ENCODE measurements around the gene CCDC8. TPM values are rescaled to one million over a fixed set of nuclear protein-coding genes. Genes with fewer than 3 reads are reported as not detected.

The CCDC8 gene
- total RNA-seq (under 1 TPM in 3 of 5 donors, not detected in 2; 0.12 to 0.19 (median 0.13) TPM), total RNA-seq (0 to 0.08 (median 0) reads per million in 29 experiments)
- 0.18 TPM for total RNA-seq (2013)

- Histone ChIP-seq H3K4me1 (ENCODE audit: control insufficient read depth in 1 of 2, extremely low read depth in 1 of 2, insufficient read depth in 2 of 2, low read length in 2 of 2) (peaks cover 0 to 22% of the 10 kb centered on the region in 2 experiments), H3K9me3 (no peaks in the 10 kb centered on the region), H3K4me3 (ENCODE audit: control insufficient read depth in 1 of 2, extremely low read depth in 1 of 2, low read length in 1 of 2) (no peak within 1 kb of the TSS), H3K27me3 (replicated peaks in 1 of 2; ENCODE audit: control insufficient read depth in 2 of 2, extremely low read depth in 1 of 2, insufficient read depth in 2 of 2, low read length in 1 of 2) (peaks cover 2 to 81% of the 10 kb centered on the region in 2 experiments), H3K27ac (ENCODE audit: low read length) (no peak within 1 kb of the TSS), H3K36me3 (ENCODE audit: control insufficient read depth in 2 of 2, extremely low read depth in 1 of 2, insufficient read depth in 1 of 2, low read length in 1 of 2) (no peaks in the 10 kb centered on the region)
- Mint-ChIP-seq H3K27me3 (peaks cover 43 to 77% of the 10 kb centered on the region in 2 donors), H3K4me1 (peaks cover 17 to 19% (median 19%) of the 10 kb centered on the region in 3 donors), H3K9me3 (no peaks in the 10 kb centered on the region), H3K36me3 (no peaks in the 10 kb centered on the region), H3K4me3 (no peak within 1 kb of the TSS), H3K27ac (peak within 1 kb of the TSS in 1 of 2 donors; percentile 27)
- CTCF ChIA-PET: no interaction called here
- POLR2A ChIA-PET: no interaction called here
- ATAC-seq (replicated peaks in 1 of 4): no peak
- WGBS (ENCODE audit: insufficient coverage): 17% methylated on average over 36 of the region's 46 CpGs
- no peak for DNase-seq
These were observed at the start of gene CCDC8 for GRCh38 chr19:46413262-46414031. CCDC8 (minus strand) TSS chr19:46413564; CDS start chr19:46412810, 754 bp downstream.

GRCh38 chr19:46461537-46461936, 48.2 kb upstream of the CCDC8 start:
- Mint-ChIP-seq H3K27ac (no peak overlapping the region), H3K4me1 (peaks cover 0 to 4% (median under 1%) of the 10 kb centered on the region in 3 donors), H3K4me3 (no peak overlapping the region), H3K36me3 (no peaks in the 10 kb centered on the region), H3K27me3 (peaks cover 20% of the 10 kb centered on the region in 2 donors), H3K9me3 (no peaks in the 10 kb centered on the region)
- POLR2A ChIA-PET: no interaction called here
- no peaks in the 10 kb centered on the region for H3K9me3 ChIP-seq
- DNase-seq: no peak
- CTCF ChIA-PET: no interaction called here
- no peaks in the 10 kb centered on the region for H3K4me1 ChIP-seq (ENCODE audit: control insufficient read depth in 1 of 2, extremely low read depth in 1 of 2, insufficient read depth in 2 of 2, low read length in 2 of 2)
- no peak overlapping the region for H3K4me3 ChIP-seq (ENCODE audit: control insufficient read depth in 1 of 2, extremely low read depth in 1 of 2, low read length in 1 of 2)
- H3K27ac ChIP-seq (ENCODE audit: low read length): no peak overlapping the region
- no peak for ATAC-seq (replicated peaks in 1 of 4)
- no peaks in the 10 kb centered on the region for H3K36me3 ChIP-seq (ENCODE audit: control insufficient read depth in 2 of 2, extremely low read depth in 1 of 2, insufficient read depth in 1 of 2, low read length in 1 of 2)
- WGBS (ENCODE audit: insufficient coverage): no CpG with 5 or more reads among the region's 2 CpGs
- H3K27me3 ChIP-seq (replicated peaks in 1 of 2; ENCODE audit: control insufficient read depth in 2 of 2, extremely low read depth in 1 of 2, insufficient read depth in 2 of 2, low read length in 1 of 2): peaks cover 0 to 38% of the 10 kb centered on the region in 2 experiments

GRCh38 chr19:46460981-46461380, 47.6 kb upstream of the CCDC8 start:
- H3K36me3 ChIP-seq (ENCODE audit: control insufficient read depth in 2 of 2, extremely low read depth in 1 of 2, insufficient read depth in 1 of 2, low read length in 1 of 2): no peaks in the 10 kb centered on the region
- no peaks in the 10 kb centered on the region for H3K4me1 ChIP-seq (ENCODE audit: control insufficient read depth in 1 of 2, extremely low read depth in 1 of 2, insufficient read depth in 2 of 2, low read length in 2 of 2)
- no peaks in the 10 kb centered on the region for H3K9me3 ChIP-seq
- H3K9me3 Mint-ChIP-seq: no peaks in the 10 kb centered on the region
- H3K27ac ChIP-seq (ENCODE audit: low read length): no peak overlapping the region
- H3K27me3 Mint-ChIP-seq: peaks cover 23 to 26% of the 10 kb centered on the region in 2 donors
- 60% methylated on average over 1 of the region's 1 CpG for WGBS (ENCODE audit: insufficient coverage)
- peaks cover 0 to 42% of the 10 kb centered on the region in 2 experiments for H3K27me3 ChIP-seq (replicated peaks in 1 of 2; ENCODE audit: control insufficient read depth in 2 of 2, extremely low read depth in 1 of 2, insufficient read depth in 2 of 2, low read length in 1 of 2)
- no peak overlapping the region for H3K4me3 ChIP-seq (ENCODE audit: control insufficient read depth in 1 of 2, extremely low read depth in 1 of 2, low read length in 1 of 2)
- ChIA-PET CTCF (no interaction called here), POLR2A (no interaction called here)
- H3K4me3 Mint-ChIP-seq: no peak overlapping the region
- H3K27ac Mint-ChIP-seq: no peak overlapping the region
- no peak for ATAC-seq (replicated peaks in 1 of 4)
- no peaks in the 10 kb centered on the region for H3K36me3 Mint-ChIP-seq
- DNase-seq: no peak
- H3K4me1 Mint-ChIP-seq: no peaks in the 10 kb centered on the region

- Histone ChIP-seq H3K27ac (ENCODE audit: low read length) (no peak overlapping the region), H3K4me3 (ENCODE audit: control insufficient read depth in 1 of 2, extremely low read depth in 1 of 2, low read length in 1 of 2) (no peak overlapping the region), H3K4me1 (ENCODE audit: control insufficient read depth in 1 of 2, extremely low read depth in 1 of 2, insufficient read depth in 2 of 2, low read length in 2 of 2) (no peaks in the 10 kb centered on the region), H3K36me3 (ENCODE audit: control insufficient read depth in 2 of 2, extremely low read depth in 1 of 2, insufficient read depth in 1 of 2, low read length in 1 of 2) (no peaks in the 10 kb centered on the region), H3K9me3 (no peaks in the 10 kb centered on the region), H3K27me3 (replicated peaks in 1 of 2; ENCODE audit: control insufficient read depth in 2 of 2, extremely low read depth in 1 of 2, insufficient read depth in 2 of 2, low read length in 1 of 2) (peaks cover 0 to 42% of the 10 kb centered on the region in 2 experiments)
- H3K36me3 Mint-ChIP-seq: no peaks in the 10 kb centered on the region
- no peak for DNase-seq
- H3K27ac Mint-ChIP-seq: no peak overlapping the region
- ChIA-PET POLR2A (no interaction called here), CTCF (interaction anchor here in 1 of 2 donors (1.8 kb wide), 1 partner anchor 10 kb away, joined by 7 read pairs; no protein-coding TSS in a partner anchor)
- 90% methylated on average over 2 of the region's 2 CpGs for WGBS (ENCODE audit: insufficient coverage)
- H3K4me1 Mint-ChIP-seq: no peaks in the 10 kb centered on the region
- H3K9me3 Mint-ChIP-seq: no peaks in the 10 kb centered on the region
- peaks cover 28 to 30% of the 10 kb centered on the region in 2 donors for H3K27me3 Mint-ChIP-seq
- ATAC-seq (replicated peaks in 1 of 4): no peak
- no peak overlapping the region for H3K4me3 Mint-ChIP-seq
These were observed 46.7 kb upstream of the CCDC8 start for GRCh38 chr19:46460055-46460454.

GRCh38 chr19:46456930-46457329, 43.6 kb upstream of the CCDC8 start:
- Histone ChIP-seq H3K36me3 (ENCODE audit: control insufficient read depth in 2 of 2, extremely low read depth in 1 of 2, insufficient read depth in 1 of 2, low read length in 1 of 2) (no peaks in the 10 kb centered on the region), H3K4me1 (ENCODE audit: control insufficient read depth in 1 of 2, extremely low read depth in 1 of 2, insufficient read depth in 2 of 2, low read length in 2 of 2) (no peaks in the 10 kb centered on the region), H3K4me3 (ENCODE audit: control insufficient read depth in 1 of 2, extremely low read depth in 1 of 2, low read length in 1 of 2) (no peak overlapping the region), H3K27ac (ENCODE audit: low read length) (no peak overlapping the region), H3K9me3 (no peaks in the 10 kb centered on the region), H3K27me3 (replicated peaks in 1 of 2; ENCODE audit: control insufficient read depth in 2 of 2, extremely low read depth in 1 of 2, insufficient read depth in 2 of 2, low read length in 1 of 2) (peaks cover 0 to 36% of the 10 kb centered on the region in 2 experiments)
- Mint-ChIP-seq H3K27me3 (peaks cover 30 to 32% of the 10 kb centered on the region in 2 donors), H3K4me1 (no peaks in the 10 kb centered on the region), H3K36me3 (no peaks in the 10 kb centered on the region), H3K27ac (no peak overlapping the region), H3K9me3 (no peaks in the 10 kb centered on the region), H3K4me3 (no peak overlapping the region)
- DNase-seq (no peak), ATAC-seq (replicated peaks in 1 of 4) (no peak)
- ChIA-PET CTCF (interaction anchor here (0.7 kb wide), 2 partner anchors 11 to 75 kb away, joined by 3 read pairs; no protein-coding TSS in a partner anchor), POLR2A (no interaction called here)
- WGBS (ENCODE audit: insufficient coverage): no CpG with 5 or more reads among the region's 5 CpGs

- Mint-ChIP-seq H3K4me3 (no peak overlapping the region), H3K36me3 (peaks cover 3% of the 10 kb centered on the region), H3K27me3 (peaks cover 34 to 36% of the 10 kb centered on the region in 2 donors), H3K27ac (no peak overlapping the region), H3K4me1 (no peaks in the 10 kb centered on the region), H3K9me3 (peaks cover 6 to 7% (median 7%) of the 10 kb centered on the region in 3 donors)
- WGBS (ENCODE audit: insufficient coverage): no CpG with 5 or more reads among the region's 3 CpGs
- ChIA-PET CTCF (no interaction called here), POLR2A (no interaction called here)
- Histone ChIP-seq H3K4me3 (ENCODE audit: control insufficient read depth in 1 of 2, extremely low read depth in 1 of 2, low read length in 1 of 2) (no peak overlapping the region), H3K36me3 (ENCODE audit: control insufficient read depth in 2 of 2, extremely low read depth in 1 of 2, insufficient read depth in 1 of 2, low read length in 1 of 2) (no peaks in the 10 kb centered on the region), H3K4me1 (ENCODE audit: control insufficient read depth in 1 of 2, extremely low read depth in 1 of 2, insufficient read depth in 2 of 2, low read length in 2 of 2) (no peaks in the 10 kb centered on the region), H3K27ac (ENCODE audit: low read length) (no peak overlapping the region), H3K27me3 (replicated peaks in 1 of 2; ENCODE audit: control insufficient read depth in 2 of 2, extremely low read depth in 1 of 2, insufficient read depth in 2 of 2, low read length in 1 of 2) (peaks cover 0 to 23% of the 10 kb centered on the region in 2 experiments), H3K9me3 (no peaks in the 10 kb centered on the region)
- no peak for ATAC-seq (replicated peaks in 1 of 4)
- DNase-seq: no peak
These were observed 40.9 kb upstream of the CCDC8 start for GRCh38 chr19:46454244-46454643.

All from T-cell (primary cell).